Skin of body (tissue), 2 donors: ENCODE measurements around the gene ADRB1. TPM values are rescaled to one million over a fixed set of nuclear protein-coding genes. Genes with fewer than 3 reads are reported as not detected.

Source experiments
- DNase-seq: peaks from one replicate; lab custom pipeline; 2025; lab: John Stamatoyannopoulos, UW
- total RNA-seq: library from RNA; depleted of rRNA; stranded (reverse); fragments of >200 nt; gene quantifications from one replicate; pipeline ENCODE4 v1.2.3, GENCODE V29; 2014

The ADRB1 gene
- total RNA-seq, 1 donor from 2014 or later, result 0.79 TPM

DNA sequence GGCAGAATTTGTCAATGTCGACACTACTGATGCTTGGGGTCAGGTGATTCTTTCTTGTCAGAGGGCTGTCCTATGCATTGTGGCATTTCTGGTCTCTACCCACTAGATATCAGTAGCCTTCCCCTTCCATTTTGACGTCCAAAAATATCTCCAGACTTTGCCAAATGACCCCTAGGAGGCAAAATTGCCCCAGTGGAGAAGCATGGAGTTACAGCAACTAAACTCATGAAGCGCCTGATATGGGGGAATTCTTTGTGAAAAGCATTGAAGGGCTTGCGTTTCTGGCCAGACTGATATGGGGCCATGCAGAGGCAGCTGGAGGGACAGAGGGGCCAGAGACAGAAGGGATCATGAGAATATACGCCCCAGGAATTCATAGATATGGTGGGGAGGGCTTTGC is 43.6 kb downstream of the ADRB1 start:
- no peak for DNase-seq

DNA sequence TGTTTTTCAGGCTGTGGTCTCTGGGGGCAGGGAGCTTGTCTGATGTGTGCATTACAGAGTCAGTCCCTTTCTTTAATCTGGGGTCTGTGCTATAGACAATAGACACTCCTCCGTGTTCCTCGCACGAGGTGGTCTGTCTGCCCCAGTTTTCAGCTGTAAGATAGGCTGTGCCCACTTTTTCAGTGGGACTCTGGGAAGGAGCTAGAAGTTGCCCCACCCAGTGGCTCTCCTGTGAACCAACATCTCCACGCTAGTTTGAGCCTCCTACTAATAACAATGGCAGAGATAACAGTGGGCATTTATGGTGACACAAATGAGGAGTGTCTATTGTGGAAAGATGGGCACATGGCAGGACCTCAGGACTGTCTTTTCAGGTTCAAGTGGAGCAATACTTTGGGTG is 44.0 kb downstream of the ADRB1 start:
- no peak for DNase-seq

GRCh38 chr10:114094795-114095194 is 51.1 kb downstream of the ADRB1 start:
- no peak for DNase-seq

DNA sequence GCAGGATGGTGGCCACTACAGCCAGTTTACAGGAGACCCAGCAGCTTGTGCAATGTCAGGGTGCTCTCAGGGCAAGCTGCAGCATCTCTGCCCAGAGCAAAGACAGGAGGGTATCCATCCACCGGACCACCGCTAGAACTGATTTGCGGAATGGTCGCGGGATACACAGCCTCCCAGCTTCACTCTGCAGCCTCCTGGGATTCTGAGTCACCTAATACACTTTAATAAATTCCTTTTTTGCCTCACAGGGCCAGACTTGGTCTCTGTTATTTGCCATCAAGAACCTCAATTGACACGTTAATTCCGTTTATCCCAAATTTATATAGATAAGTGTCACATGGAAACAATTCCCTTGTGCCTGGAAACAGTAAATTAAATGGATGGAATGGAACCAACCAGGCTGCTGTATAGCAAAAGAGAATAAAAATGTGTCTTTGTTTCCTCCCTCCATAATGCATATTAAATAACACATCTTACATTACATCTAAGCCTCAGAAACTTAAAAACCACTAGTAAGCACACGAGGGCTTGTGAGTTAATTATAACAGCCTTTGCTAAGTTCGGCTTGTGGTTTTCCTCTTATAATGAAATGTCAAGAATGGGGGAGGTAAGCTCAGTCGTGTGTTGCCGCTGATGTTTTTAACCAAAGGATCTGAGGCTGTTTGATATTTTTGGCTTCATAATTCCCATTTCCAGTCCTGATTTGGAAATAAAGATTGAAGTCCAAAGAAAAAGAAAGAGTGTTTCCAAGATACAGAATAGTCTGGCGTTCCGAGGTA is 52.1 kb downstream of the ADRB1 start:
- no peak for DNase-seq

Other genes with a start within 250 kb of the ADRB1 start
- gene DCLRE1A, start 189.8 kb upstream of the ADRB1 start, total RNA-seq, result 8.2 TPM
- gene NHLRC2, start 189.2 kb upstream of the ADRB1 start, total RNA-seq, result 22.7 TPM
- gene CCDC186, start 130.3 kb downstream of the ADRB1 start, total RNA-seq, result 56.4 TPM
- 0.20 TPM for gene TDRD1, start 135.5 kb downstream of the ADRB1 start, total RNA-seq
- 19.5 TPM for gene VWA2, start 195.4 kb downstream of the ADRB1 start, total RNA-seq